Measurements from ENCODE around the gene FAM50B. TPM values are rescaled to one million over a fixed set of nuclear protein-coding genes. Genes with fewer than 3 reads are reported as not detected.

Gene FAM50B, protein sequence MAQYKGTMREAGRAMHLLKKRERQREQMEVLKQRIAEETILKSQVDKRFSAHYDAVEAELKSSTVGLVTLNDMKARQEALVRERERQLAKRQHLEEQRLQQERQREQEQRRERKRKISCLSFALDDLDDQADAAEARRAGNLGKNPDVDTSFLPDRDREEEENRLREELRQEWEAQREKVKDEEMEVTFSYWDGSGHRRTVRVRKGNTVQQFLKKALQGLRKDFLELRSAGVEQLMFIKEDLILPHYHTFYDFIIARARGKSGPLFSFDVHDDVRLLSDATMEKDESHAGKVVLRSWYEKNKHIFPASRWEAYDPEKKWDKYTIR
- total RNA-seq: 8.1 TPM

DNA sequence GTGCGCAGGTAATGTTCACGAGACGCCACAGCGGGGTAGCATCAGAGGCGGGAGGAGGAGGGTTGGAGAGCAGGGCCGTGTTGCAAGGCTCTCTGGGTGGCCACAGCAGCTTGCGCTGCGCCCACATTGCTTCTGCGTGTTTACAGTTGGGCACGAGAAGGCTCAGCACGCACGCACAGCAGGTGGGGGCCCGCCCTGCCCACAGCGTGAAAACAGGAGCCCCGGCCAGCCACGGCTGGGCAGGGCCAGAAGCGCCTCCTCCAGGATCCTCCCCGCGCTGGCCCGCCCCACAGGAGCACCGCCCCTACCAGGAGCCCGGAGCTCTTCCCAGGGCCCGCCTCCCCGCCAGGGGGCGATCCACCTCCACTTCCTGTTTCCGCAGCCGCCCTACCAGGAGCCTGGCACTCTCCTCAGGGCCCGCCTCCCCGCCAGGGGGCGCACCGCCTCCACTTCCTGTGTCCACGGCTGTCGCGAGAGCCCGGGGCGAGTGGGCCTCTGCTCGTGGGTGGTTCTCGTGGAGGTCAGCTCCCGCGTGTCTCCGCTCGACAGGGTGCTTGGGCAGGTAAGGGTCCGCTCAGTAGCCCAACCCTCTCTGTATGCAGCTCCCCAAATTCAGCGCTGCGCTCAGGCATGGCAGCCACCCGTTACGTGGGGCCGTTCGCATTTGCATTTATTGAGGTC, at the start of gene FAM50B:
TSS of gene FAM50B (plus strand) at position 449 of the 681 bp plus-strand sequence. CDS start 439 bp downstream, outside the sequence.
- Histone ChIP-seq H3K9me3 (no peaks in the 10 kb centered on the region), H3K4me1 (peaks cover 0 to 36% of the 10 kb centered on the region in 2 donors), H3K27me3 (no peaks in the 10 kb centered on the region), H3K27ac (peak within 1 kb of the TSS; percentile 70 to 74), H3K4me3 (peak within 1 kb of the TSS; percentile 46 to 64), H3K36me3 (no peaks in the 10 kb centered on the region)
- intact Hi-C loops (cut with DNase I): loop anchor here (1.0 to 2.0 kb wide), 4 partner anchors 65 to 130 kb away; no protein-coding TSS in a partner anchor
- TF ChIP-seq, protein P1, sequence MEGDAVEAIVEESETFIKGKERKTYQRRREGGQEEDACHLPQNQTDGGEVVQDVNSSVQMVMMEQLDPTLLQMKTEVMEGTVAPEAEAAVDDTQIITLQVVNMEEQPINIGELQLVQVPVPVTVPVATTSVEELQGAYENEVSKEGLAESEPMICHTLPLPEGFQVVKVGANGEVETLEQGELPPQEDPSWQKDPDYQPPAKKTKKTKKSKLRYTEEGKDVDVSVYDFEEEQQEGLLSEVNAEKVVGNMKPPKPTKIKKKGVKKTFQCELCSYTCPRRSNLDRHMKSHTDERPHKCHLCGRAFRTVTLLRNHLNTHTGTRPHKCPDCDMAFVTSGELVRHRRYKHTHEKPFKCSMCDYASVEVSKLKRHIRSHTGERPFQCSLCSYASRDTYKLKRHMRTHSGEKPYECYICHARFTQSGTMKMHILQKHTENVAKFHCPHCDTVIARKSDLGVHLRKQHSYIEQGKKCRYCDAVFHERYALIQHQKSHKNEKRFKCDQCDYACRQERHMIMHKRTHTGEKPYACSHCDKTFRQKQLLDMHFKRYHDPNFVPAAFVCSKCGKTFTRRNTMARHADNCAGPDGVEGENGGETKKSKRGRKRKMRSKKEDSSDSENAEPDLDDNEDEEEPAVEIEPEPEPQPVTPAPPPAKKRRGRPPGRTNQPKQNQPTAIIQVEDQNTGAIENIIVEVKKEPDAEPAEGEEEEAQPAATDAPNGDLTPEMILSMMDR (IDR thresholded peaks at IDR 0.05): peak; percentile 91 to 99 (median 98)
- DNase-seq (ENCODE audit: low spot score in 2 of 2): peak; percentile 79 to 96

DNA sequence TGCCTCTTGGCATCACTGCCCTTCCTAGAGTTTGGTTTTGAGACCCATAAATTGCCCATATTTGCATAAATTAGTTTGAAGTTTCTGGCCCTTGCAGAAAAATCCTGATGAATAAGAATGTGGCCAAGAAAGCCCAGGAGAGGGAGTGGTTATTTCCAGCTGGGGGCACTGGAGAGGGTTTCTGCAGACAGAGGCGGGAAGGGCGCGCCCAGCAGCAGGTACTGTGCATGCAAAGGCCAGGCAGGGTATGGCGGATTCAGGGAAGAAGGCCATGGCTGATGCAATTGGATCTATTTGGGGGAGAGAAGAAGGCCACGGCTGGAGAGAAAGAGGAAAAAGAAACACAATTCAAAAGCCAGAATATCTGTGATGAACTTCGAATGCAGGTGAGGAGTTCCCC, 49.5 kb upstream of the FAM50B start:
- intact Hi-C loops (cut with DNase I): no loop called here
- Histone ChIP-seq H3K36me3 (no peaks in the 10 kb centered on the region), H3K4me1 (peaks cover 17 to 35% of the 10 kb centered on the region in 2 donors), H3K27ac (no peak overlapping the region), H3K27me3 (no peaks in the 10 kb centered on the region), H3K4me3 (no peak overlapping the region), H3K9me3 (no peaks in the 10 kb centered on the region)
- TF ChIP-seq, protein P1 (IDR thresholded peaks at IDR 0.05): no peak
- no peak for DNase-seq (ENCODE audit: low spot score in 2 of 2)

DNA sequence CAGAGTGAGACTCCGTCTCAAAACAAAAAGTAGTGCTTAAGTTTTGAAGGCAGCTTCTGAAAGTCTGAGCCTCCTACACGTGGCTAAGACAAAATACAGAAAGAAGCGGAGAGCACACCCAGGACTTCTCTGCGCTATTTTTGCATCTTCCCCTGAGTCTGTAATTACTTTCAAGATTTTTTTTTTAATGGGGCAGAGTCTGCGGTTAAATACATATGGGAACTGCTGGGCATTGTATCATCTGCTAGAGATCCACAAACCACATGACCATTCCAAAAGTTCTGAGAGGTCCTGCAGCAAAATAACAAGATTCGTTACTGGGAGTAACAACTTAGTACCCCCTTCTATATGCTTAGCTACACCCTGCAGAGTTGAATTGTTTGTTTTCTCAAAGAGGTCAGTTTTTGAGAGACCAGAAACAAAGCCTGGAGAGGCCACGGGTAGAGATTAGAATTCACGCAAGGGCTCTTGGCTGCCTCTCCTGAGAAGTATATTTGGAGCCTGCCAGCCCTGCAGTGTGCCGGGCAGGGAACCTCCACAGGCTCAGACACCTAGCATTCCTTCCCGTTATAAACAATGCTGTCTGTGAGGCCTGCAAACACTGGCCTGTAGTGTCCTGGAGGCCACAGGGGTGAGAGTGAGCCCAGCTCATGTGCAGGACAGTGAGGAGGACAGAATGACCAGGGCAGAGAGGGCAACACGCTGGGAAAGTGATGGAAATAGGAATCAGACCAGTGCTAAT, 48.2 kb upstream of the FAM50B start:
- peak overlapping the region; percentile 86 to 94 for H3K27ac ChIP-seq
- H3K4me1 ChIP-seq: peaks cover 20 to 35% of the 10 kb centered on the region in 2 donors
- H3K9me3 ChIP-seq: no peaks in the 10 kb centered on the region
- H3K27me3 ChIP-seq: no peaks in the 10 kb centered on the region
- TF ChIP-seq, protein P1 (IDR thresholded peaks at IDR 0.05): no peak
- H3K36me3 ChIP-seq: no peaks in the 10 kb centered on the region
- intact Hi-C loops (cut with DNase I): no loop called here
- no peak for DNase-seq (ENCODE audit: low spot score in 2 of 2)
- H3K4me3 ChIP-seq: no peak overlapping the region

DNA sequence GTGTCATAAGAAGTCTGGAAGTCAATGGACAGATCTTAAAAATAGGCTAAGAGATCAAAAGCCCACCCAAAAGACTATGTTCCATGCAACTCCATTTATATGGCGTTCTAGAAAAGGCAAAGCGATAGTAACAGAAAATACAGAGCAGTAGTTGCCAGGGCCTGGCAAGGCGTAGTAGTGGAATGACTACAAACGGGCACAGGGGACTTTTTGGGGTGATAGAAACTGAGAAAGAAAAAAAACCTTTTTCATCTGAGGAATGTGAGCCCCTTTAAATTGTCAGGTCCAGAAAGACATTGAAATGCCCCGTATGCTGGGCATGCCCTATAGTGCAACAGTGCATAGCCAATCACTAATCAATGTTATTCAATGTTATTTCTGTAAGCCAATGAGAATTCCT, 47.2 kb upstream of the FAM50B start:
- intact Hi-C loops (cut with DNase I): no loop called here
- peak overlapping the region; percentile 86 to 94 for H3K27ac ChIP-seq
- DNase-seq (ENCODE audit: low spot score in 2 of 2): no peak
- H3K4me1 ChIP-seq: peaks cover 22 to 43% of the 10 kb centered on the region in 2 donors
- H3K9me3 ChIP-seq: no peaks in the 10 kb centered on the region
- TF ChIP-seq, protein P1 (IDR thresholded peaks at IDR 0.05): no peak
- no peaks in the 10 kb centered on the region for H3K36me3 ChIP-seq
- H3K27me3 ChIP-seq: no peaks in the 10 kb centered on the region
- H3K4me3 ChIP-seq: no peak overlapping the region

DNA sequence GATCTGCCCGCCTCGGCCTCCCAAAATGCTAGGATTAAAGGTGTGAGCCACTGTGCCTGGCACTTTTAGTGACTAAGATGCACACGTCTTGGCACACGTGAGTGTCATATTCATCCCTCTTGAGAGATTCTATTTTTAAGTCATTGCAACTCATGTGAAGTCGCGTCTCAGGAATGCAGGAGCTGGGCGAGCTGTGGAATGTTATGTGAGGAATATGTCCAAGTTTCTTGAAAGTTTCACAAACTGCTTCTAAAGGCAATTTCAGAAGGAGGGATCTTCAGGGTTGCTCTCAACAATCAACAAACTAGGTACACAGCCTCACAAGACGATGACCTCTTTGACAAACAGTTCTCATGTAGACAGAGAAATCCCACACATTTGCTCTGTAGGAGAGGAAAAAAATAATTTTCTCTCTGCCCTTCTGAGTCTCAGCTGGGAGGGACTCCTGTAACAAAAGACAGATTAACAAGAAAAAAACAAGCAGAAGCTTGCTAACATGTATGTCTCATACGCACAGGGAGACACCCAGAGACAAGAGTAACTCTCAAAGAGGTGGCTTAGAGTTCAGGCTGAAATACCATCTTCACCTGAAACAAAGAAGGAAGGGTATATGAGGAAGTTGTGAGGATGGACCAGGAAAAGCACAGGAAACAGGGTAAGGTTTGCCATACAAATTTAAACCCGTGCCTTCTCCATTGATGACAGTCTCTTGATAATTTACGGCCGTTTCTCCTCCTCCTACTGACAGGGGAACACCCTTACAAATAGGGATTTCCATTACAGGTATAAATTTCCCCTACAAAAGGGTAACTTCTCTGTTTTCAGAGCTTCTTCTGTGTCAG, 45.3 kb upstream of the FAM50B start:
- H3K27ac ChIP-seq: peak overlapping the region; percentile 86 to 94
- no peak overlapping the region for H3K4me3 ChIP-seq
- H3K36me3 ChIP-seq: no peaks in the 10 kb centered on the region
- no peaks in the 10 kb centered on the region for H3K9me3 ChIP-seq
- H3K4me1 ChIP-seq: peaks cover 22 to 37% of the 10 kb centered on the region in 2 donors
- peak; percentile 59 to 93 for DNase-seq (ENCODE audit: low spot score in 2 of 2)
- H3K27me3 ChIP-seq: no peaks in the 10 kb centered on the region
- TF ChIP-seq, protein P1 (IDR thresholded peaks at IDR 0.05): no peak
- intact Hi-C loops (cut with DNase I): loop anchor here (1.0 to 2.0 kb wide), 3 partner anchors 22 to 54 kb away; no protein-coding TSS in a partner anchor
